ENCODE data around the gene NCOA7.

The NCOA7 gene

GRCh38 chr6:125791820-125792165 is 1.0 kb downstream of the NCOA7 start:
- Histone ChIP-seq H3K4me1 (ENCODE audit: control insufficient read depth in 2 of 2, insufficient read depth in 1 of 2, low read depth in 1 of 2, low read length in 2 of 2) (peaks cover 5 to 6% of the 10 kb centered on the region in 2 donors), H4K8ac (ENCODE audit: low read depth, low read length) (no peak overlapping the region), H2AFZ (ENCODE audit: low read length) (peak overlapping the region; percentile 99), H2BK5ac (ENCODE audit: low read length) (no peak overlapping the region), H2BK12ac (ENCODE audit: low read length) (no peak overlapping the region), H3K9ac (ENCODE audit: low read depth, low read length, poor library complexity) (no peak overlapping the region), H3K36me3 (replicated peaks in 1 of 2; ENCODE audit: control insufficient read depth in 2 of 2, insufficient read depth in 2 of 2, low read length in 2 of 2) (no peaks in the 10 kb centered on the region), H3K4me3 (ENCODE audit: low read length in 2 of 2) (peak overlapping the region in 1 of 2 donors; percentile 66), H4K91ac (ENCODE audit: low read depth, low read length, poor library complexity) (no peak overlapping the region), H3K18ac (ENCODE audit: low read length) (no peak overlapping the region), H3K79me1 (ENCODE audit: low read depth, low read length) (peaks cover 2% of the 10 kb centered on the region), H3K14ac (ENCODE audit: low read length) (no peak overlapping the region), H3K27me3 (ENCODE audit: control insufficient read depth in 3 of 3, insufficient read depth in 3 of 3, low read depth in 1 of 3, low read length in 3 of 3) (no peaks in the 10 kb centered on the region), H2BK120ac (ENCODE audit: low read depth, low read length) (no peak overlapping the region), H2AK5ac (ENCODE audit: low read depth, low read length) (no peak overlapping the region), H3K27ac (replicated peaks; ENCODE audit: low read length) (no peak overlapping the region), H3K4ac (ENCODE audit: low read length) (no peak overlapping the region), H3K4me2 (ENCODE audit: insufficient read depth, low read length, poor library complexity, severe bottlenecking) (peak overlapping the region; percentile 72), H2BK15ac (ENCODE audit: low read length) (no peak overlapping the region), H3K9me3 (replicated peaks in 1 of 2; ENCODE audit: control insufficient read depth in 2 of 2, insufficient read depth in 1 of 2, low read depth in 1 of 2, low read length in 2 of 2) (no peaks in the 10 kb centered on the region), H3K23ac (ENCODE audit: low read depth, low read length, poor library complexity) (no peak overlapping the region)
- DNase-seq (ENCODE audit: low spot score): no peak

- H3K4me3 ChIP-seq (ENCODE audit: low read length in 2 of 2): no peak overlapping the region
Measured at GRCh38 chr6:125792172-125792571, 1.4 kb downstream of the NCOA7 start.

GRCh38 chr6:125792680-125793079 is 1.9 kb downstream of the NCOA7 start:
- Histone ChIP-seq H4K8ac (ENCODE audit: low read depth, low read length) (no peak overlapping the region), H2AK5ac (ENCODE audit: low read depth, low read length) (no peak overlapping the region), H2BK120ac (ENCODE audit: low read depth, low read length) (no peak overlapping the region), H3K4me1 (ENCODE audit: control insufficient read depth in 2 of 2, insufficient read depth in 1 of 2, low read depth in 1 of 2, low read length in 2 of 2) (peaks cover 5 to 6% of the 10 kb centered on the region in 2 donors), H3K4ac (ENCODE audit: low read length) (no peak overlapping the region), H3K4me2 (ENCODE audit: insufficient read depth, low read length, poor library complexity, severe bottlenecking) (no peak overlapping the region), H3K27me3 (ENCODE audit: control insufficient read depth in 3 of 3, insufficient read depth in 3 of 3, low read depth in 1 of 3, low read length in 3 of 3) (no peaks in the 10 kb centered on the region), H2BK12ac (ENCODE audit: low read length) (no peak overlapping the region), H3K79me1 (ENCODE audit: low read depth, low read length) (peaks cover 2% of the 10 kb centered on the region), H2AFZ (ENCODE audit: low read length) (no peak overlapping the region), H2BK15ac (ENCODE audit: low read length) (no peak overlapping the region), H3K18ac (ENCODE audit: low read length) (no peak overlapping the region), H3K36me3 (replicated peaks in 1 of 2; ENCODE audit: control insufficient read depth in 2 of 2, insufficient read depth in 2 of 2, low read length in 2 of 2) (no peaks in the 10 kb centered on the region), H3K14ac (ENCODE audit: low read length) (no peak overlapping the region), H3K23ac (ENCODE audit: low read depth, low read length, poor library complexity) (no peak overlapping the region), H3K4me3 (ENCODE audit: low read length in 2 of 2) (no peak overlapping the region), H3K9me3 (replicated peaks in 1 of 2; ENCODE audit: control insufficient read depth in 2 of 2, insufficient read depth in 1 of 2, low read depth in 1 of 2, low read length in 2 of 2) (no peaks in the 10 kb centered on the region), H3K9ac (ENCODE audit: low read depth, low read length, poor library complexity) (no peak overlapping the region), H3K27ac (replicated peaks; ENCODE audit: low read length) (no peak overlapping the region), H4K91ac (ENCODE audit: low read depth, low read length, poor library complexity) (no peak overlapping the region), H2BK5ac (ENCODE audit: low read length) (no peak overlapping the region)
- no peak for DNase-seq (ENCODE audit: low spot score)

More at GRCh38 chr6:125792172-125792571, 1.4 kb downstream of the NCOA7 start:
- Histone ChIP-seq H3K4ac (ENCODE audit: low read length) (no peak overlapping the region), H4K8ac (ENCODE audit: low read depth, low read length) (no peak overlapping the region), H3K9ac (ENCODE audit: low read depth, low read length, poor library complexity) (no peak overlapping the region), H3K4me2 (ENCODE audit: insufficient read depth, low read length, poor library complexity, severe bottlenecking) (no peak overlapping the region), H4K91ac (ENCODE audit: low read depth, low read length, poor library complexity) (no peak overlapping the region), H3K79me1 (ENCODE audit: low read depth, low read length) (peaks cover 2% of the 10 kb centered on the region), H3K4me1 (ENCODE audit: control insufficient read depth in 2 of 2, insufficient read depth in 1 of 2, low read depth in 1 of 2, low read length in 2 of 2) (peaks cover 5 to 6% of the 10 kb centered on the region in 2 donors), H2BK12ac (ENCODE audit: low read length) (no peak overlapping the region), H3K9me3 (replicated peaks in 1 of 2; ENCODE audit: control insufficient read depth in 2 of 2, insufficient read depth in 1 of 2, low read depth in 1 of 2, low read length in 2 of 2) (no peaks in the 10 kb centered on the region), H2BK120ac (ENCODE audit: low read depth, low read length) (no peak overlapping the region), H2BK15ac (ENCODE audit: low read length) (no peak overlapping the region), H2AK5ac (ENCODE audit: low read depth, low read length) (no peak overlapping the region), H3K36me3 (replicated peaks in 1 of 2; ENCODE audit: control insufficient read depth in 2 of 2, insufficient read depth in 2 of 2, low read length in 2 of 2) (no peaks in the 10 kb centered on the region), H3K27me3 (ENCODE audit: control insufficient read depth in 3 of 3, insufficient read depth in 3 of 3, low read depth in 1 of 3, low read length in 3 of 3) (no peaks in the 10 kb centered on the region), H2AFZ (ENCODE audit: low read length) (no peak overlapping the region), H3K18ac (ENCODE audit: low read length) (no peak overlapping the region), H3K27ac (replicated peaks; ENCODE audit: low read length) (no peak overlapping the region), H3K14ac (ENCODE audit: low read length) (no peak overlapping the region), H3K23ac (ENCODE audit: low read depth, low read length, poor library complexity) (no peak overlapping the region), H2BK5ac (ENCODE audit: low read length) (no peak overlapping the region)
- DNase-seq (ENCODE audit: low spot score): no peak
- WGBS, 2 donors (ENCODE audit: extremely low coverage in 2 of 2, insufficient read length in 2 of 2, insufficient replicate concordance in 1 of 2): 100% methylated on average over 1 of the region's 3 CpGs; no CpG with 5 or more reads in 1 of the 2 donors

GRCh38 chr6:125793280-125793679 is 2.5 kb downstream of the NCOA7 start:
- H3K4me1 ChIP-seq (ENCODE audit: control insufficient read depth in 2 of 2, insufficient read depth in 1 of 2, low read depth in 1 of 2, low read length in 2 of 2): peaks cover 5 to 6% of the 10 kb centered on the region in 2 donors
- H2BK12ac ChIP-seq (ENCODE audit: low read length): no peak overlapping the region
- no peak overlapping the region for H4K8ac ChIP-seq (ENCODE audit: low read depth, low read length)
- H3K18ac ChIP-seq (ENCODE audit: low read length): no peak overlapping the region
- no peak overlapping the region for H3K27ac ChIP-seq (replicated peaks; ENCODE audit: low read length)
- H2BK120ac ChIP-seq (ENCODE audit: low read depth, low read length): no peak overlapping the region
- no peak overlapping the region for H2BK5ac ChIP-seq (ENCODE audit: low read length)
- no peak overlapping the region for H2AFZ ChIP-seq (ENCODE audit: low read length)
- H3K14ac ChIP-seq (ENCODE audit: low read length): no peak overlapping the region
- no peak overlapping the region for H3K23ac ChIP-seq (ENCODE audit: low read depth, low read length, poor library complexity)
- no peak overlapping the region for H3K4ac ChIP-seq (ENCODE audit: low read length)
- no CpG with 5 or more reads among the region's 2 CpGs for WGBS, 2 donors (ENCODE audit: extremely low coverage in 2 of 2, insufficient read length in 2 of 2, insufficient replicate concordance in 1 of 2)
- no peaks in the 10 kb centered on the region for H3K27me3 ChIP-seq (ENCODE audit: control insufficient read depth in 3 of 3, insufficient read depth in 3 of 3, low read depth in 1 of 3, low read length in 3 of 3)
- no peak overlapping the region for H3K9ac ChIP-seq (ENCODE audit: low read depth, low read length, poor library complexity)
- peaks cover 2% of the 10 kb centered on the region for H3K79me1 ChIP-seq (ENCODE audit: low read depth, low read length)
- no peaks in the 10 kb centered on the region for H3K9me3 ChIP-seq (replicated peaks in 1 of 2; ENCODE audit: control insufficient read depth in 2 of 2, insufficient read depth in 1 of 2, low read depth in 1 of 2, low read length in 2 of 2)
- no peak overlapping the region for H3K4me2 ChIP-seq (ENCODE audit: insufficient read depth, low read length, poor library complexity, severe bottlenecking)
- H2BK15ac ChIP-seq (ENCODE audit: low read length): no peak overlapping the region
- no peak for DNase-seq (ENCODE audit: low spot score)
- H4K91ac ChIP-seq (ENCODE audit: low read depth, low read length, poor library complexity): no peak overlapping the region
- no peaks in the 10 kb centered on the region for H3K36me3 ChIP-seq (replicated peaks in 1 of 2; ENCODE audit: control insufficient read depth in 2 of 2, insufficient read depth in 2 of 2, low read length in 2 of 2)
- no peak overlapping the region for H2AK5ac ChIP-seq (ENCODE audit: low read depth, low read length)
- H3K4me3 ChIP-seq (ENCODE audit: low read length in 2 of 2): no peak overlapping the region
